ENCODE results near the gene CLRN2.

Gene CLRN2, protein sequence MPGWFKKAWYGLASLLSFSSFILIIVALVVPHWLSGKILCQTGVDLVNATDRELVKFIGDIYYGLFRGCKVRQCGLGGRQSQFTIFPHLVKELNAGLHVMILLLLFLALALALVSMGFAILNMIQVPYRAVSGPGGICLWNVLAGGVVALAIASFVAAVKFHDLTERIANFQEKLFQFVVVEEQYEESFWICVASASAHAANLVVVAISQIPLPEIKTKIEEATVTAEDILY

DNA sequence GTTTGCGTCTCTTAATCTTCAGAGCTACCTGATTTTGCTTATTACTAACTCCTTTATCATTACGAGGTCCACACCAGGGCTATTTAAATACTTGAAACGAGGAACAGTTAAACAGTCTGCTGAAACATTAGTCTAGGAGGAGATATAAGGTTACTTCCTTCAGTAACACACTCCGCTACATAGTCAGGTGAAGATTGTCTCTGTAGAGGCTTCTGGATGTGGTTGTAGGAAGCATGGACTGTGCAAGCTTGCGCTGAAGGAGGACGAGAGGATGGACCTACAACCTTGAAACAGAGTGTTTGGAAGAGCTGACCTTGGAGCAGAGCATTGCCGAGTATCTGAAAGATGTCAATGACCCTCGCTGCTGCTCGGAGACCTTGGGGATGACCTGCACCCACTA, at the start of gene CLRN2:
Gene CLRN2, plus strand, starts transcription at position 301 of the 400 bp plus-strand sequence. CDS start 102 bp downstream, outside the sequence.
- DNase-seq (ENCODE audit: low spot score): no peak

DNA sequence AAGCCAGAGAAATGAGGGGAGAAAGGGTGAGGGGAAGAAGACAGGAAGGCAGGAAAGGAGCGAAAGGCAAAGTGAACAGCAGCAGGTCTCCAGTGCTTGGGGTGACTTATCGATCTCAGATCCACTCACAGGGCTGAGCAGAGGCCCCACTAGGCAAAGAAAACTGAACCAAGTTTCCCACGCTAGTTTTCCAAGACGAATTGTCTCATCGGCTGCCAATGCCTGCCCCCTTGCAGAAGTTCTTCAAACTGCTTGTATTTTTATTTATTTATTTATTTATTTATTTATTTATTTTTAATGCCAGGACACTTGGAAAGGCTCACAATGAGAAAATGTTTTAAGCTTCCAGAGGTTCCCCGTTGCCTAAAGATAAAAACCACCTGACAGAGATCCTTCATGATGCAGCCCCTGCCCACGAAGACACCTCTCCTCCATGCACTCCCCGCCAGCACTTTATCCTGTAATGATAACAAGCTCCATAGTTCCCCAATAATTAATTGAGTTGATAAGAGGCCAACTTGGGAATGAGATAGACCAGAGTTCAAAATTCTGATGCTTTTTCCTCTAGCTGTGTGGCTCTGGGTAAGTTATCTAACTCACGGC, 46.2 kb upstream of the CLRN2 start:
- DNase-seq (ENCODE audit: low spot score): peak; percentile 46

DNA sequence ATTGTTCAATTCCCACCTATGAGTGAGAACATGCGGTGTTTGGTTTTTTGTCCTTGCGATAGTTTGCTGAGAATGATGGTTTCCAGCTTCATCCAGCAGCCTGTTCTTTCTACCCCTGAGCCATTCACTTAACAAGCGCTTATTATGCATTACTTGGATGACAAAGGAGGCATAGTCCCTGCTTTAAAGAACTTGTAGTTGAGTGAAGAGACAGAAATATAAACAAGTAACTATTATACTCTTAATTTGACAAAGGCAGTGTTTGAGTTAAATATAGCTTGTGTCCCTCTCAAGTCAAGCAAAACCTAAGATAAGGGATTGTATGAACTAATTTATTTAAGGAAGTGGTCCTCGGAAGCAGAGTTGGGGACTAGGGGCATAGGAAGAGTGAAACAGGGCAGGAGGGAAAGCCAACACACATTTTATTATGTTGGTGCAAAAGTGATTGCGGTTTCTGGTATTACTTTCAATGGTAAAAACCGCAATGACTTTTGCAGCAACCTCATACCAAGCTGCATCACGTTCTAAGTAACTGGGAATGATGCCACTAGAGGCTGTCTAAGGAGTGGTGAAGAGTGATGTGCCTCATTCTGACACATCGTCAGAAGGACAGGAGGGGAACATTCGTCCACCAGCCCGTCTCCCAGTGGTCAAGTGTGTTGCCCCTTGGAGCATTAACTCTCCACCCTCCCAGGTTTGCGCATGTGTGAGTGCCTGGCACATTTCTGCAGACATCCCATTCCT, 44.9 kb upstream of the CLRN2 start:
- DNase-seq (ENCODE audit: low spot score): no peak

DNA sequence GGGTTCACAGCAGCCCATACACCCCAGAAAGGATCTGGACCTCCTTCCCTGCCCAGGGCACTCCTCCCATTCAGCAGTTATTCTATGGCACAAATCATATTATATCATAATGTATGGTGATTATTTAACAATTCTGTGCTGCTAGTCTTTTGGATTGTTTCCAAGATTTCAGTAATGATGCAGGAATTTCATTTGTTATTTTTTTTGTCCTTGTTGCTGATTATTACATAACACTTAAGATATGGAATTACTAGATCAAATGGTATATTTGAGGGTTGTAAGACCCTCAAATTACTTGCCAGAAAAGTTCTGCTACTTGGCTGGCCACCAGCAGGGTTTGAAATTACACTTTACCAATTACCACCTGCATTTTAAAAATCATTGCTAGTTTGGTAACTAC, 39.5 kb upstream of the CLRN2 start:
- no peak for DNase-seq (ENCODE audit: low spot score)

DNA sequence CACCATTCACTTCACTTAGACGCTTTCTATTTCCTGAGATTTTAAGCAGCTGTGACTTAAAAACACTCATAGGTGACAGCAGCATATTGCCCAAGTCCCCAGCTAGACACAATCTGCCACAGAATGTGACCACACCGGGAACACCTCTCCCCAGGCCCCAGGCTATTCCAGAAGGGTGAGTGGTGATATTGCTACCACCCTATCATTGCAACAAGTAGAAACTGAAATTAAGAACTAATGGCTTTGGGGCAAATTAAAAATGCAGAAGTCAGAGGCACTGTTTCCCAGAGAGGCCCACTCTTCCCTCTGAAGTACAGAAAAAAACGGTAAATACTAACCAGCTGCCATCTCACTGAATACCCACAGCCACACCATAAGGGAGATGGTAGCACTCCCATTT, 38.1 kb upstream of the CLRN2 start:
- DNase-seq (ENCODE audit: low spot score): no peak

DNA sequence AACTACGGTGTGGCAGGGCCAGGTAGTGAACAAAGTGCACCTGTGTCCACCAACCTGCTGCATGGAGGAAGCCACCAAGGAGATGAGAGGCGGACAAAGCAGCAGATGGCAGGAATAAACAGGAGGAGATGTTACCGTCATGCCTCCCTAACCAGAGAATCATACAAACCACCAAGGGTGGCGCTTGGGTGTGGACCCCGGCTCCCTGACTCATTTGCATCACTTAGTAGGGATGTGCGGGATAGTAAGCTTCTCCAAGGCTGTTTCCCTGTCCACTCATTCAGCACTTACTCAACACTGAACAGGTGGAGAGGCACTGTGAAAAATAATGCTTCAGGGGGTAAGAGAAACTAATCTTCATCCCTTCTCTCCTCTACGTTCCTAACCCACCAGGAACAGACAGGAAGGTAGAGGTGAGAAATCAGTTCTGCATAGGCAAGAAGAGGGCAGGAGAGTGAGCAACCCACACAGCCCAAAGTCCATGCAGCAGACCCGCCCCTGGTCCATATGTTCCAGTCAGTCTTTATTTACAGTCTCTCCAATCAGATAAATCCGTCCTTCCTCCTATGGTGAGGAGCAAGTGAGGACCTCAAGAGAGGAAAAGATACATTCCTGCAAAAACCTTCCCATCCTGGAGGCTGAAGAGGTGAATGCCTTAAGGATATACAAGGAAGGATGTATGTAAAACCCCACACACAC, 37.0 kb upstream of the CLRN2 start:
- no peak for DNase-seq (ENCODE audit: low spot score)

DNA sequence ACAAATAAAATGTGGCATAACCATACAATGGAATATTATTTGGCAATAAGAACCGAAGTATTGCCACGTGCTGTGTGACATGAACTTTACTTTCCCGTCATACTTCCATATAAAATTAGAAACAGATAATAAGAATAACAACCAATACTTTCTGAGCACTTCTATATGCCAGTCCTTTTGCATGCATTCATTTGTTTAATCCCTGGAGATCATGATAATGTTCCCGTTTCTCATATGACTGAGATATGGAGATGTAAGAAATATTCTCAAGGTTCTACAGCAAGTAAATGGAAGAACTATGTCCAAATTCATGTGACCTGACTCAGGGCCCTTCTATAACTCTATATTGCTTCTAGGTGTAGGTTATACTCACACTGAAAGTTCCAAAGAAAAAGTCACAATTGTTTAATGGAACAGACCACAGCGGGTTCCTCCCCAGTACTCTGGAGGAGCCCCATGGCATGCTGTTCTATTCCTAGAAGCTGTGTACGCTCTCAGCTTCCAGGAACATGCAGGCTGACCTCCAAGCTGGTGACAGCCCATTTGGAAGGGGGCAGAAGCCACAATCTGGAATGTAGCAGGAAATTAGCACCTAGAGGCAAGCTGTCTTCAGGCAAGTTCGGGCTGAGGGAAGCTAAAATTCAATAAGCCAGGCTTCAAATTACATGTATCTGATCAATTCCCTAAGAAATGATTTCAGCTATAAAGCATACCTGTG, 34.6 kb upstream of the CLRN2 start:
- no peak for DNase-seq (ENCODE audit: low spot score)

DNA sequence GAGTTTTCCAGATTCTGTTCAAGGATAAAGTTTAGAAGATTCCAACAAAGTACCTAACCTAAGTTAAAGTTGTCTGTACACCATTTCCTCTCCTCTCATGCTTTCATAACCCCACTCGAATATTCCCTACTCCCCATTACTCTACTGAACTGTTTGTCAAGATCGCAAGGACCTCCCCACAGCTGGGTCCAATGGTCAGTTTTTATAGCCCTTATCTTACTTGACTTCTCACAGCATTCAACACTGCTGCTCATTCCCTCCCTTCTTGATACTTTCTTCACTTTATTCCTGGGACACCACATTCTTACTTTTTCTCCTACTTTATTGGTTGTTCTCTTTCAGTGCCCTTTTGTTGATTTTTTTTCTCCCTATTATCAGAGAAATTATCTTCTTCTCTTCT, 34.0 kb upstream of the CLRN2 start:
- no peak for DNase-seq (ENCODE audit: low spot score)

DNA sequence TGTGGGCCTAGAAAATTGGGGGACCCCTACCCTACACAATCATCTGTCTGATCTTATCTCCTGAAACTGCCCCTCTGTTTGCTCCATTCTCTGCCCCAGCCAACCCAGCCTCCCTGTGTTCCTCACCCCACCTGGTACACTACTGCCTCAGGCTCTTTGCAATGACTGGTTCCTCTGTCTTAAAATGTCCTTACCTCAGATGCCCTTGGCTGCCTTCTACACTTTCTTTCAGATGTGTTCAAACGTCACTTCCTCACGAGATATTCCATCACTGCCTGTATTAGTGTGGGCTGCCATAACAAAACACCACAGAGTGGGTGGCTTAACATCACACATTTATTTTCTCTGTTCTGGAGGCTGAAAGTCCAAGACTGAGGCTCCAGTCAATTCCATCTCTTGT, 32.2 kb upstream of the CLRN2 start:
- no peak for DNase-seq (ENCODE audit: low spot score)

DNA sequence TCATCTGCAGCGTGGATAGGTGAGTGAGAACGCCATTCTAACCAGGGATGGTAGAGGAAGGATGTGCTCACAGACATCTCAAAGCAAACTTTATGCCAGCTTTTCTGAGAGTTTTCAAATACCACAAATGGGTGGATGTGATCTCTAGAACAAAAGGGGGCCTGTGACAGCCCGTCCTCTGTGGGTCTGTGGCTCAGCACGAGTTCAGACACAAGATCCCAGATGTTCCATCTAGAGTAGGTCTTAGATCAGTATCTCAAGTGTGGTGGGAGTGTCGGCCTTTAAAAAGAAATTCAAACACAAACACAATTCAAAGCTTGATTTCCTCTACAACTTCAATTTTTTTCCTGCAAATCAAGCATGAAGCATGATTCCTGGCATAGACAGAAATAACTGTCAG, 25.8 kb upstream of the CLRN2 start:
- no peak for DNase-seq (ENCODE audit: low spot score)

DNA sequence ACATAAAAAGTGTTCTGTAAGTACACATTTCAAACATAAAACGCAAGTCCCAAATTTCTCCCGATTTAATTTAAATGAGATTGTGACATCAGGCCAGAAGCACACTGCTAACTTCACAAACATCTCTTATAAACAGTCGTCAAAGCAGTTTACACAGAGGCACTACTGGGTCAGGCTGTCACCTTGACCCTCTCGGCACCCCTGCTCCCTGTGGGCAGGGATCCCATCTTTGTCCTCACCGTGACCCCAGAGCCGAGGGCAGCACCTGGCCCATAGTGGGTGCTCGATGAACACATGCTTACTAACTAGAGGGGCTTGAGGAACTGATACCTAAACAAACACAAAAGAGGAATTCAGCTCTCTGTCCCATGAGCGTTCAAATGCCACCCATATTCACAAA, 25.2 kb upstream of the CLRN2 start:
- no peak for DNase-seq (ENCODE audit: low spot score)

DNA sequence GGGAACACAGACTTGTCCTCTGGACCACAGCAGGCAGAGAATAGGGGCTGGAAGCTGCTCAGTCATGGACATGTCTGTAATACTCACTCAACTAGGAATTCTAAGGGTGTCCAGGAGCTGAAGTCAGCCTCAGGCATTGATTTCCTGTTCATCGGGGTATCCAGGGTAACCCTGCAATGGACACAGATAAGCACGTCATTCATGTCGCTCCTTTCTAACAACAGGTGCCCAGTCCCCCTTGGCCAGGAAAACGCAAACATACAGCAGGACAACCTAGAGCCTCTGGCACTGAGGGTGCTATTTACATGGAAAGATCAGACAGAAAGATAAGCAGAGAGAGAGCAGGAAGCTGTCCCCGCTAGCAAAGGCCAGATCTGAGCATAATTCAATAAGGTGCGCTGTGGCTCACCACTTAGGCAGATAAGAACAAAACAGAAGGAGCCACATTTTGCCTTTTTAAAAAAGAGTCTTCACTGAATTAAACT, 24.3 kb upstream of the CLRN2 start:
- DNase-seq (ENCODE audit: low spot score): no peak

DNA sequence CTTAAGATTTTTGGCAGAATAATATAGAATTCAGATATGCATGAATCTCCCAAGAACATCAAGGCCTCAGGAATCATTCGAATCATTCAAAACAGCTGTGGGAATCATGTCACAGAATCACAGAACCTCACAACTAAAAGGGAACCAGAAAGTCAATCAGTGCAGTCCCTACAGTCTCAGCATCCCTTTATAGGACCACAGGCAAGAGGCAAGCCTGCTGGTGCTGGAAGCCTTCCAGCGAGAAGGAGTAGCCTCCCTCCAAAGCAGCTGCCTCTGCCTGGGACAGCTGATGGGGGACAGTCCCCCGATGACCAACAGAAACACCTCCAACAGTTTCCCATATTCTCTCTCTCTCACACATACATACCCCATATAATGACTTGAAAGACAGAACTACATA, 23.8 kb upstream of the CLRN2 start:
- no peak for DNase-seq (ENCODE audit: low spot score)

DNA sequence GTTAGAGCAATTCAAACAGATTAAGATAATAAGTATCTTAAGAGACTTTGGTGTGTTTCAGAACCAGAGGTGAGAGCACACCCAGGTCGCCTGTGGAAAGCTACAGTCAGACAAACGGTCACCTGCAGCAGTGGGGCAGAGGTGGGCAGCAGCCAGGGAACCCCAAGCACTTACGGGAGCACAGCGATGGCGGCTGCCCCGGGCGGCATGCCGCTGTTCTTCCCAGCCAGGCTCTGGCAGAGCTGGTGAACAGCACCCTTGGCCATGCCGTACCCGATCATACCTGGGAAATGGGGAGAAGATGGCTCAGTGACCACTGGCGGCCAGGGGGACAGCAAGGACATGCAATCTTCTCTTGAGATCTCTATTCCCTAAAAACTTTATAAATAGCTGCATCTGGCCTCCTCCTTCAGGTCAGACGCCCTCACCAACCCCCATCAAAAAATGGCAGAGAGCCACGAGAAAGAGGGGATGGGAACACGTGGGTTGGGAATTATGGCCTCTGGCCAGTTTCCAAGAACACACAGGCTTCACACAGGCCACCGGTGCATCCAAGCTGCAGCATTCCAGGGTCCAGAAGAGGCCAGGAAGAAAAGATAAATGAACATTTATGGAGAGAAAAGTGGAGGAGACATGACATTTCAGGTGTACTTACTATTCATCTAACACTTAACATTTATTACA, 22.8 kb upstream of the CLRN2 start:
- no peak for DNase-seq (ENCODE audit: low spot score)

DNA sequence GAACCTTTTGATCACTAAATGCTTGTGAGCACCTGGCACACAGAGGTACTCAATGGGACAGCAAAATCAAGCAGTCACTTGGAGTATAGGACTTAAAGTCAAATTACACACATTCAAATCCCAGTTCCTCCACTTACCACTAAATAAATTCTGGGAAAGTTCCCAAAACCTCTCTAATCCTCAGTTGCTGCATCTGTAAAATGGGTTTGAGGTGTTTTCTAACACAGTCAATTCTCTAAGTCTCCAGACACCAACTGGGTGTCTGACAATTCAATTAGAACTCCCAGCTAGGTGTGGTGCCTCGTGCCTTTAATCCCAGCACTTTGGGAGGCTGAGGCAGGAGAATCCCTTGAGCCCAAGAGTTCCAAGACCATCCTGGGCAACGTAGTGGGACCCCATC, 22.1 kb upstream of the CLRN2 start:
- DNase-seq (ENCODE audit: low spot score): no peak

DNA sequence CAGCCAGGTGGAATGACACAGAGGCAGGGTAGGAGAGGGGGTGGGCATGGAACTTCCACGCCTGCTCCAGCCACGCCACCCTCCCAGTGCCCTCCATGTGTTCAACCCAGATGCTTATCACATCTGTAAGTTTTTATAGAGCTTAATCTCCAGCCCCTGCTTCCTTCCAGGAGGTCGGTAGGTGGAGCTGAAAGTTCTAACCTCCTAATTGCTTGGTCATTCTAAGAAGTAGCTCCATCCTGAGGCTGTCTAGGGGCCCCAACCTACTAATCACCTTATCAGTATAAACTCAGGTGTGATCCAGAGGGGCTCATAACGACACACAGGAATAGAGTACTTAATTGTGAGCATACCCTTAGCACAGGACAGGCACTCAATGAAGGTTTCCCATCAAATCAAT, 21.3 kb upstream of the CLRN2 start:
- DNase-seq (ENCODE audit: low spot score): no peak

DNA sequence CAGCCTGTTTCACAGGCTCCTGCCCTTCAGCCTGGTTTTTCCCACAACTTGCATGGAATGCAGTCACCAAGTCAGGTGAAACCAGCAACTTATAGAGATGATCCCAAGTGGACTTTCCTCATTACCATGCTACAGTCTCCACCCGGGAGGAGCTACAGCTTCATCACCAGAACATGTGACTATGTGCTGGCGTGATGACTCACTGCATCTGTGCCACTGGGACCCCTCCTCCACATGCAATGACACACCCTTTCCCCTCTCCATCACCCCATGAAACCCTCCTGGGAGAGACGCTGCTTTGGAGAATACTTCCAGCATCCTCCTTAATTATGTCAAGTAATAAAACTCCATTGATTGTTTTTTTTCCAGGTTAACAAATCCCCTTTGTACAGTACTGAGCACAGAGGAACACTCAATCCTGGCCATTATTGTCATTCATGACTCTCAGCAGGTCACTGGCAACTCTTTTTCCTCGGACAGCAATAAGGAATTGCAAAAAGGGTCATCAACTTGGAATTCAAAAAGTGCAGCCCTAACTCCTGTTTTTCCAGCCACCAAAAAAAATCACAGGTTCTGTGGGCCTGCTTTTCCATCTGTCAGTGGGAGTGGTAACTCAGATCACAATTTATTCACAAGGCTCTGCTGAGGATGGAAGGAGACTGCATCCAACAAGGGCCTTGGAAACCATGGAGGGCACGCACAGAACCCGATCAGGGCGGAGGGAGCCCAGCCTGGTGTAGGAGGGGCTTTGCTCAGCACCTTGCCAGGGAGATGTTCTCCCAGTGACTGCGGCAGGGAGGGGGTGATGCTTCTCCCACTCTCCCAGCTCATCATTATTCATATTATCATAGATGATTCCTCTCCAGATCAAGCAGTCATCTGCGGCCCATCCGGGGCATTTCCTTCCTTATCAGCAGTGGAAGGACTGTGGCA, 20.4 kb upstream of the CLRN2 start:
- peak; percentile 57 for DNase-seq (ENCODE audit: low spot score)

DNA sequence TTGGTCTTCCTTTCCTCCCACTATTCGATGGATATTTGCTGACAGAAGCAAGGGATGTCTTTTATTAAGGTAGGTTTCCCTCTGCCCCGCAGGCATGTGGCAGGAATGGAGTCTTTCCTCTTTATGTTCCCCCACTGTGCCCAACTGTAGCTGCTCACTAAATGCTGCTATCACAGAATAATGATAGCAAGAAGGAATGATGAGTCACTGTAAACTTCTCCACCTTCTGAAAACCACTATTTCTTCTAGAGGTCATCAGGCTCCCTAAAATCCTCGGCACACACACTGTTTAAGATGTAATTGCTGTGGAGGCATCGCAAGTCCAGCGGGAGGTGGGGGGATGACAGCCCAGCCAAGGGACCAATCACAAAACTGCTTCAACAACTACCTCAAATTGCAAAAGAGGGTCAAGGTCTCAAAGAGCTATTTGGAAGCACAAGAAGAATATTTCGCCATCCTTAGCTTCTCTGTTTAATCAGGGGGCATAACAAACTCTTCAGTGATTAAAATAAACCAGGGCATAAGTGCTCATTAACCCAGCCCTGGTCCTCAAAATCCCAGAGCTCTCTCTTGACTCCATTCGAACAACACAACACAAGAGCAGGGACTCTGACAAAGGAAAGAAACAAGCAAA, 17.0 kb upstream of the CLRN2 start:
- no peak for DNase-seq (ENCODE audit: low spot score)

DNA sequence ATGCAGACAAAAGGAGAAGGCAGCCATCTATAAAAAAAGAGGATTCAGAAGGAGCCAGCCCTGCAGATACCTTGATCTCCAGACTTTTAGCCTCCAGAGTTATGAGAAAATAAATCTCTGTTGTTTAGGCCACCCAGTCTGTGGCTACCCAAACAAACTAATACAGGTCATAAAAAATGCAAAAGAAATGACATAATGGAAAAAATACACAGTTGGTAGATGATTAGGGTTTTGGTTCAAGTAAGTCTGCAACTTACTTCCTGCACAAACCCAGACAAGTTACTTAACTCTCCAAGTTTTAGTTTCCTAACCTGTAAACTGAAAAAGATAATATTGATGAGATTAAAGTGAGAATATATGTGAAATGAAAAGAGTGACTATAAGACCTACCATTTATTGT, 14.4 kb upstream of the CLRN2 start:
- no peak for DNase-seq (ENCODE audit: low spot score)

DNA sequence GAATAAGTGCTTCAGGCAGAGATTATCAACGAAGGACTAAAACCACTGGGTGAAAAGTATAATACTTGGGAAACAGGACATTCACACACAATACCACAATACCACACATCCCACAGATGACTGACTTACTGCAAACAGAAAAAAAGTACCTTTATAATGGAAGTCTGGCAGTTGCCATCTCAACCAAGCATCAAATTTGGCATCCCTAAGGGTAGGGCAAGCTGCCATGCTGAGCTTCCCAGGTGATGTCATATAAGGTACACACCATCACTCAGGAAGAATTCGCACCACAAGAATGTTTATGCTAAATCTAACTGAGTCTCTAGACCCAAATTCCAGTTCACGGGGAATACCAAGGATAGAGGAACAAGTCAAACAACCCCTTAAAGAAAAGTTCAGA, 12.2 kb upstream of the CLRN2 start:
- DNase-seq (ENCODE audit: low spot score): no peak

Measured in globus pallidus (tissue), 1 donor.